IMR-90 (cell line): ENCODE measurements around the gene BTBD9.

Experiments used
- POLR2A ChIP-seq: IDR thresholded peaks from 2 replicates; pipeline ENCODE4 v1.6.1; 2012; ENCODE audit warnings: mild to moderate bottlenecking, low read depth, low read length
- TF ChIP-seq, protein P1 (sequence below): conservative IDR thresholded peaks from 2 replicates; pipeline ENCODE4 v1.5.1; 2012; ENCODE audit warnings: mild to moderate bottlenecking, low read depth, low read length, improper control_type of control experiment
- TF ChIP-seq, protein P2 (sequence below): fragments of 150-350 bp; IDR thresholded peaks from 2 replicates; pipeline ENCODE4 v1.6.1; 2017; ENCODE audit warnings: mild to moderate bottlenecking, antibody characterized with exemption, low read length, low read depth

- TF ChIP-seq, protein P1, sequence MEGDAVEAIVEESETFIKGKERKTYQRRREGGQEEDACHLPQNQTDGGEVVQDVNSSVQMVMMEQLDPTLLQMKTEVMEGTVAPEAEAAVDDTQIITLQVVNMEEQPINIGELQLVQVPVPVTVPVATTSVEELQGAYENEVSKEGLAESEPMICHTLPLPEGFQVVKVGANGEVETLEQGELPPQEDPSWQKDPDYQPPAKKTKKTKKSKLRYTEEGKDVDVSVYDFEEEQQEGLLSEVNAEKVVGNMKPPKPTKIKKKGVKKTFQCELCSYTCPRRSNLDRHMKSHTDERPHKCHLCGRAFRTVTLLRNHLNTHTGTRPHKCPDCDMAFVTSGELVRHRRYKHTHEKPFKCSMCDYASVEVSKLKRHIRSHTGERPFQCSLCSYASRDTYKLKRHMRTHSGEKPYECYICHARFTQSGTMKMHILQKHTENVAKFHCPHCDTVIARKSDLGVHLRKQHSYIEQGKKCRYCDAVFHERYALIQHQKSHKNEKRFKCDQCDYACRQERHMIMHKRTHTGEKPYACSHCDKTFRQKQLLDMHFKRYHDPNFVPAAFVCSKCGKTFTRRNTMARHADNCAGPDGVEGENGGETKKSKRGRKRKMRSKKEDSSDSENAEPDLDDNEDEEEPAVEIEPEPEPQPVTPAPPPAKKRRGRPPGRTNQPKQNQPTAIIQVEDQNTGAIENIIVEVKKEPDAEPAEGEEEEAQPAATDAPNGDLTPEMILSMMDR, result no peak
- no peak for TF ChIP-seq POLR2A
- TF ChIP-seq, protein P2, sequence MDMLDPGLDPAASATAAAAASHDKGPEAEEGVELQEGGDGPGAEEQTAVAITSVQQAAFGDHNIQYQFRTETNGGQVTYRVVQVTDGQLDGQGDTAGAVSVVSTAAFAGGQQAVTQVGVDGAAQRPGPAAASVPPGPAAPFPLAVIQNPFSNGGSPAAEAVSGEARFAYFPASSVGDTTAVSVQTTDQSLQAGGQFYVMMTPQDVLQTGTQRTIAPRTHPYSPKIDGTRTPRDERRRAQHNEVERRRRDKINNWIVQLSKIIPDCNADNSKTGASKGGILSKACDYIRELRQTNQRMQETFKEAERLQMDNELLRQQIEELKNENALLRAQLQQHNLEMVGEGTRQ, result no peak
Measured at GRCh38 chr6:38477680-38478260, 162.0 kb downstream of the BTBD9 start.
